OCI-M2 (cell line): ENCODE data around the gene PXN.
"Not testable (repeated sequence)": the region's sequence is repeated elsewhere in the genome, so short reads cannot be mapped to it uniquely, and the experiment has no call there.

Experiments
- DNase-seq: peaks from one replicate; lab custom pipeline; 2025; ENCODE audit not compliant: unreplicated experiment; lab: John Stamatoyannopoulos, UW

Gene PXN

DNA sequence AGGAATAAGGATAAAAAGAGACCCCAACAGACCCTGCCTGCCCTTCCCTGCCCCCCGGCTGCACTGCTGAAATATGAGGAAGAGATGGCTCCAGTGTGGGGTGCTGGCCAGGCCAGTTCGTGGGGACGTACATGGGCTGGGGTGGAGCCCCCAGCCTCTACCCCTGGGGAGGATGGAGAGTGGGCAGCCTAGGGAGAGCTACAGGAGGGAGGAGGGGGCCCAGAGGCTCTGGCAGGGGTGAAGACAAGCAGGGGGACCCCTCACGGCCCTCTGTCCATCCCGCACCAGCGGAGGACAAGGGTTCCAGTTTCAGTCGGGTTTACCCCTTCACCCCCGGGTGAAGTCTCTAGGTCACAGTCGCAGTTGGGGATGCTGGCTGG, 53.6 kb downstream of the PXN start:
- DNase-seq = no peak

DNA sequence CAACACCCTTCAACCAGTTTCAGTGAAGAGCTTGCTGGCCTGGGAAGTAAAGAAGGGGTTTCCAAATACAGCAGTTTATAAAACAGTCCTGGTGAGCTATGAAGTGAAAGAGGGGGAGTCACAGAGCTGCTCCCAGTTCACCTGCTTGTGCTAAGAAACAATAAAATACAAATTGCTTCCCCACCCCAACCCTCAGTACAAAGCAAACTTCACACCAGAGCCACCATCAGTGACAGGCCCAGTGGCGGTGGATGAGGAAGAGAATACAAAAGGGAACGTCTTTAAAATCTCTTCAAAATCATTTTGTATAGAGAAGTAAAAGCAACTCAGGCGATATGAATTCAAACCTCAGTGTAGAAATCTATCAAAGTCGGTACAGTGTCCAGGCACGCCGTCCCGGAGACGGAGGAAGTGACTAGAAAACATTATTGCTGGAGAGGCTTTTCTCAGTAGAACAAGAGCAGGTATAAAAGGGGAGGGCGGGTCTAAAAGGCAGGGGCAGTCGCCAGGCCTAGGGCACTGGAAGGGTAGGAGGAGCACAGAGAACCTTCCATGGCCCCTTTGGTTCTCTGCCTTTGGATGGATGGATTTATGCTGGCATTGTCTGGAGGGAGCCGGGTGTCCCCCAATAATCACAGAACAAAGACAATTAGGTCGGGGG, 54.2 kb downstream of the PXN start:
- no peak for DNase-seq

DNA sequence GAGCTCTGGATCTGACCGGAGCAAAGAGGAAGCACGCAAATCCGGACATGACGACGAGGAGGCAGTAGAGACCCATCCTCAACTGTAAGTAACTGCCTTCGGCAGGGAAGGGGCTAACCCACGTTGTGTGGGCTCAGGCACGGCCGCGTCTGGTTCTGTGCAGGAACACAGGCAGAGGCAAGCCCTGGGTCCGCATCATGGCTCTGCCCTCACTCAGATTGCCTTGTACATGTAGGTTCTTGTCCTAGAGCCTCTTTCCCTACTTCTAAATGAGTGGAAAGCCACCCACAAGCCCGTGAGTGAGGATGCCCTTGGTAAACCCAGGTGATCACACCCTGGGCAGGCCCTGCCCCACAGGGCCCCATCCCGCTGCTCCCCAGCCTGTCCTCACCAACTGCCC, 55.7 kb downstream of the PXN start:
- DNase-seq = no peak

DNA sequence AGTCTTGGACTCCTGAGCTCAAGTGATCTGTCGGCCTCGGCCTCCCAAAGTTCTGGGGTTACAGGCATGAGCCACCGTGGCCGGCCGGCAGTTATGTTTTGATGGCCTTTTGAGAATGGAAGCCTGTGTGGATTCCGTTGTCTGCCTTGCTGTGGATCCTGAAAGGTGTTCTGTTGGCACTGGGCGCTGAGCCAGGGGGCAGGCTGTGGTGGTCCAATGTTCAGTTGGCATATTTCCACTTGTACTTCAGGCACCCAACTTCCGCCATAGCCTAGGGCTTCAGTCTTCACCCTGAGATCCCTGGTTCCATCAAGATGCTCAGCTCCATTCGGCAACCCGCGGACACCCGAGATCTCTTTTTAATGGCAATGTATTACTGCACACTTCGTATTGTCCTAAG, 58.3 kb downstream of the PXN start:
- DNase-seq = no peak

DNA sequence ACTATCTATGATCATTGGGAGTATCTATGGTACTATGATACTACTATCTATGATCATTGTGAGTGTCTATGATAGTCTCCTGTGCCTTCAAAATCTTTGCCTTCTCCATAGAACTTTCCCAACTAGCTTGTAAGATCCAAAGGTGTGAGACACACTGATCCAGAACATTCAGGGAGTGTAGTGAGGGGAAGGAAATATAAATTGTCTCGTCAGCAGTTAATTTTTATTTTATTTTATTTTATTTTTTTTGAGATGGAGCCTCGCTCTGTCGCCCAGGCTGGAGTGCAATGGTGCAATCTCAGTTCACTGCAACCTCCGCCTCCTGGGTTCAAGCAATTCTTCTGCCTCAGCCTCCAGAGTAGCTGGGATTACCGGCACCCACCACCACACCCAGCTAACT, 58.7 kb downstream of the PXN start:
- not testable (repeated sequence) for DNase-seq

DNA sequence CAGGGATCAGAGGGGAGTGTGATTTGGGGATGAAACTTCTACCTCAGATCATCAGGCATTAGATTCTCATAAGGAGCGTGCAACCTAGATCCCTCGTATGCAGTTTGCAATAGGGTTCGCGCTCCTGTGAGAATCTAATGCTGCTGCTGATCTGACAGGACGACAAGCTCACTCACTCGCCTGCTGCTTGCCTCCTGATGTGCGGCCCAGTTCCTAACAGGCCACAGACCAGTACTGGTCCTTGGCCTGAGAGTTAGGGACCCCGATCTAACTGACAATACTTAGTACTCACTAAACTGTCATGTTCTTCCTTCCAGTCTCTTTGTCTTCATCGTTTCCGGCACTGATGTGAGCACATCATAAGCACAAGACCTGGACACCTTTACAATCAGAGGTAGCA, 59.3 kb downstream of the PXN start:
- DNase-seq = no peak

DNA sequence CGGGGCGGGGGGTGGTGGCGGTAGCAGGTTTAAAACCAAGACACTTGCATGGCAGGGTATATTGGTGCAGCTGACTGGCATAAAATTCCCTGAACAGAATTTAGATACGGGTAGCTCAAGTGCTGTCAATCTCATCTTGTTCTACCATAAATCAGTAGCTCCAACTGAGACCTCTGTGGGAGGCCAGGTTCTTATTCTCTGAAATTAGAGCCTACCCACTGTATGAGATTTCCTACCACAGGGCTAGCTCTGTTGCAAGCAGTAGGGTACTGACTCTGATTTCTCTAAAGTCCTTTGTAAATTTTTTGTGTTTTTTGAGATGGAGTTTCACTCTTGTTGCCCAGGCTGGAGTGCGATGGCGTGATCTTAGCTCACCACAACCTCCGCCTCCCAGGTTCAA, 61.4 kb downstream of the PXN start:
- DNase-seq = no peak

DNA sequence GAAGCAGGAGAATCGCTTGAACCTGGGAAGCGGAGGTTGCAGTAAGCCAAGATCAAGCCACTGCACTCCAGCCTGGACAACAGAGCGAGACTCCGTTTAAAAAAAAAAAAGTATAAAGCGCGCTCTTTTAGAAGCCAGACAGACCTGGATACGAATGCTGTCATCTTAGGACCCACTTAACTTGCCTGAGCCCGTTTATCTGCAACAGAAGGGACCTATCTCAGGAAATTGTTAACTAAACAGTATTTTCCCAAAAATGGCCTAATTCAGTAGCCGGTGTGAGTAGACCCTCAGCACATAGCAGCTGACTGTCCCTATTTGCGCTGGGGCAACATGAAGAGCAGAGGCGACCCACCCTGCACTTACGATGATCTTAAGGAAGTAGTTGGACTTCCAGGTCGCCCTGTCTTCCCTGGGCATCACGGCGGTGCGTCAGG, 65.1 kb downstream of the PXN start:
- no peak for DNase-seq

DNA sequence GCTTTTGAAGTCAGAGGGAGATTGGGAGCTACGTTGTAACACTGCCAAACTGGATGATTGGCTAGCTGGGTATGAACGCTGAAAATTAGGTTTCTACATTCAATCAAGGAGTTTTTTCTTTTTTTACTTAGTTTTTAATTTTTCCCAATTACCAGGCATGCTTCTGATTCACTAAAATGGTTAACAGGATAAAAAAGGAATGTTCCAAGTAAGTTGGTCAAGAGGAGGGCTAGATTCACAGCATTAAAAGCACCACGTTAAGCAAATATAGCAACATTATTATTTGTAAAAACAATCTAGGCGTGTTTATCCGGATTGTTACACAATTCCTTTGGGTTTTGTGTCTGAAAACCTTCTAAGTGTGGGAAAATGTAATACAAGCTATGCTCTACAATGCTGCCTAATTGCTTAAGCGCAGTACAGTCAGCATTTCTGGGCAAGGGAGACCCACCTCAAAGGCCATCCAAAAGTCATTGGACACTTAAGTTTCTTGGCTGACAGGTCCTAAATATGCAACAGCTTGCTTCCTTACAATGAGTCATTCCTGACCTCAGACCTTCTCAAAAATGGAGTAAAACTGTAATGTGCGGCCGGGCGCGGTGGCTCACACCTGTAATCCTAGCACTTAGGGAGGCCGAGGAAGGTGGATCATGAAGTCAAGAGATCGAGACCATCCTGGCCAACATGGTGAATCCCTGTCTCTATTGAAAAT, 65.8 kb downstream of the PXN start:
- DNase-seq = no peak

DNA sequence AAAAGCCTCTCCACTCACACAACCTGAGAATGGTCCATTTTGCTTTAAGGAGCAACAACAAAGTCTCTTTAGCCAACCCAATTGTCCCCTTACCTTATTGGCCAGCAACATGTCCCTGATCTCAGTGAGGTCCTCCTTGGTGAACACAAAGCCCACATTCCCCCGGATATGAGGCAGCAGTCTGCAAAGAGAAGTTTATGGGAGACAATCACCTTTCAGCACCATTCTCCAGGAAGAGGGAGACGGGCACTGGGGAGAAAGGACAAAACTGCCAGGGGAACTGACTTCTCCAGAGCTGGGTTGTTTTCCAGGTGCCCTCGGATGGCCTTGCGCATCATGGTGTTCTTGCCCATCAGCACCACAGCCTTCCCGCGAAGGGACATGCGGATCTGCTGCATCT, 66.5 kb downstream of the PXN start:
- no peak for DNase-seq

DNA sequence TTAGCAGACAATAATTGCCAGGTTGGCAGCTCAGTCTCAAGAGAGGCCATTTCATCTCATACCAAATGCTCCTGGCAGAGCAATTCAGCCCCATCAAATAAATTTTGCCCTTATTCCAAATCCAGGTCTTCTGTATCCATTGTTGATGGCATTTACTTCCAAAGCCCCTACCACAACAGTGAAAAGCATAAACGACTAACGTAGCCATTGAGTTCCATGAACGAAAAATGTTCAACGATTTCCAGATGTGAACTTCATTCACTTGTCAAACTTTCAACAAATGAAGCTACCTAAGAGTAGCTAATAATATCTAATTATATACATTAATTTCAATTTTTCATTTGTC, 68.0 kb downstream of the PXN start:
- no peak for DNase-seq

DNA sequence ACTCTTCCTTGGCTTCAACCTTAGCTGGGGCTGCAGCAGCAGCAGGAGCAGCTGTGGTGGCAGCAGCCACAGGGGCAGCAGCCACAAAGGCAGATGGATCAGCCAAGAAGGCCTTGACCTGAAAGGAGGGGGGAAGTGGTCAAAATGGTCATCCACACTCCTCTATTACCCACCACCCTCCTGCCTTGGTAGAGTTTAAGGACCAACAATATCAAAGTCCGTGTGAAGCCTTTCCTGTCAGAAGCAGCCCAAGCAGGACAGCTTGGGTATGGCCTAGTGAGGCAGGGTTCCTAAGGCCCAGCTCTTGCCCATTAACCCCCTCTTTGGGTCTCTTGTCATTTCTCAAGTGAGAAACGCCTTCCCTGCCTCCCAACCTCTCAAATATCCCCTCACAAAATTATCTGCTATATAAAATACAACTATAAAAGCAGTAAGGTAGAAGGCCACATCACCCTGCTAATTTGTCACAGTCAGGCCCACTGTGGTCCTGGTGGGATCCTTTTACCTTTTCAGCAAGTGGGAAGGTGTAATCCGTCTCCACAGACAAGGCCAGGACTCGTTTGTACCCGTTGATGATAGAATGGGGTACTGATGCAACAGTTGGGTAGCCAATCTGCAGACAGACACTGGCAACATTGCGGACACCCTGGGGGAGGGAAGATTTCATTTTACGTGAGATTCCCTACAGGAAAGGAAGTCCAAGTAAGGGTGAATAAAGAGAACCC, 68.6 kb downstream of the PXN start:
- DNase-seq = not testable (repeated sequence)

DNA sequence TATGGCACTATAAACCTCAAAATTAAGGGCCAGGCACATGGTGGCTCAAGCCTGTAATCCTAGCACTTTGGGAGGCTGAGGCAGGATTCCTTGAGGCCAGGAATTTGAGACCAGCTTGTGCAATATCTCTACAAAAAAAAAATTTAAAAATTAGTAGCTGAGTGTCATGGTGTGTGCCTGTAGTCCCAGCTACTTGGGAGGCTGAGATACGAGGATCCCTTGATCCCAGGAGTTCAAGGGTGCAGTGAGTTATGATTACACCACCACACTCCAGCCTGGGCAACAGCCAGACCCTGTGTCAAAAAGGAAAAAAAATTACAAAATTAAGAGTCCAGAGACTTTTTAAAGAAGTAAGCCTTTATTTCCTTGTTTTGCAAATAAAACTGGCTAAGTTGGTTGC, 69.2 kb downstream of the PXN start:
- no peak for DNase-seq

DNA sequence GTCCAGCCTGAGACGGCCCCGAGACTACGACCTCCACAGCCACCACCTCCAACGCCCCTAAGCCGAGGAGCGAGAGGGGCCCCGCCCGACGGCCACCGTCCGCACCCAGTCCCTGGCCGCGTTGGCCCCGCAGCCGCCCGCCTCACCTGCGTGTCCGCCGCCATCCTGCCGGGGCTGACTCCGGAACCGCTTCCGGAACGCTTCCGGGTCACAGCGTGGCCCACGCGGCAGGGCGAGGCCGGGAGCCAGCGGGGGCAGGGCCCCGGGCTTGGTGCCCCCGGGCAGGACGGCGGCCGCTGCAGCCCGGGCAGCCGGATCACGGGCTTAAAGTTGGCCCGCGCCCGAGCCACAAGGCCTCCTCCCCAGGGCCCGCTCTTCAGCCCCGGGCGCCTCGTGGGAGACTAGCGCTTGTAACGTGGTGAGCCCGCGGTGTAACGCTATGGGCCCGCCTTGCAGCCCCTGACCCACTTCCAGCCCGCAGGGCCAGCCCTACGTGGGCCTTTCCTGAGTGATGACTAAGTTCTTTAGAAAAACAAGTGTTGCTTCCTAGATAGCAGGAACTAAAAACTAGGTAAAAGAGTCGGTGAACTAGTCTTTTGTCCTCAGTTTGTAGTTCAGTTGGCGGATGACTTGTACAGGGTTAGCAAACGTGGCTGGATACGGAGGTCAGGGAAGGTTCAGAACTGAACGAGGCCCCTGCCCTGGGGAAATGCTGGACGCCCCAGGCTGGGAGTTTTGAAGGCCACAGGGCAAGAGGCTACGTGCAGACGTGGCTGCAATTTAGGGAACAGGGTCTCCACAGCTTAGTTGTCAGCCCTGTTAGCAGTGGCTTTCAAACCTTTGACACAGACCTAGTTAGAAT, 70.8 kb downstream of the PXN start, which contains the start of gene GCN1:
TSS of gene GCN1 (minus strand) at position 182 of the 862 bp plus-strand sequence. CDS start at position 164, 18 bp downstream.
- peak; percentile 40 for DNase-seq

DNA sequence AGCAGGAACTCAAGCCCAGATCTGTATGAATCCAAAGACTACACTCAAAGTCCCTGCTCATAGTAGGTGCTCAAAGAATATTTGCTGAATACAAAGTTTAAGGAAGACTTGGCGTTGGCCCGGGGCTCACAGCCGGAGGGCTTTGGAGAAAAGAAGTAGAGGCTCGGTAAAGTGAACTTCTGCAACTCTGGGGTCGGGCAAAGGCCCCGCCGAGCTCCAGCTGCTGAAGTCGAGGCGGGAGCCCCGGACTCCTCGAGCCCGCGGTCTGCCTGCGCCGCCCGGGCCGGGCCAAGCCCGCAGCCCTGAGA, 71.3 kb downstream of the PXN start:
- no peak for DNase-seq

DNA sequence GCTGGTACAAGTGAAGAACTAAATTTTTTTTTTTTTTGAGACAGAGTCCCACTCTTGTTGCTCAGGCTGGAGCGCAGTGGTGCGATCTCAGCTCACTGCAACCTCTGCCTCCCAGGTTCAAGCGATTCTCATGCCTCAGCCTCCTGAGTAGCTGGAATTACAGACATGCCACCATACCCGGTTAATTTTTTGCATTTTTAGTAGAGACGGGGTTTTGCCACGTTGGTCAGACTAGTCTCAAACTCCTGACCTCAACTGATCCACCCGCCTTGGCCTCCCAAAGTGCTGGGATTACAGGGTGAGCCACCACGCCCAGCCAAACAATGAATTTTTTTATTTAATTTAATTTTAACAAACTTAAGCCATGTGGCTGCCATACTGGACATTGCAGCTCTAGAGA, 72.2 kb downstream of the PXN start:
- not testable (repeated sequence) for DNase-seq

DNA sequence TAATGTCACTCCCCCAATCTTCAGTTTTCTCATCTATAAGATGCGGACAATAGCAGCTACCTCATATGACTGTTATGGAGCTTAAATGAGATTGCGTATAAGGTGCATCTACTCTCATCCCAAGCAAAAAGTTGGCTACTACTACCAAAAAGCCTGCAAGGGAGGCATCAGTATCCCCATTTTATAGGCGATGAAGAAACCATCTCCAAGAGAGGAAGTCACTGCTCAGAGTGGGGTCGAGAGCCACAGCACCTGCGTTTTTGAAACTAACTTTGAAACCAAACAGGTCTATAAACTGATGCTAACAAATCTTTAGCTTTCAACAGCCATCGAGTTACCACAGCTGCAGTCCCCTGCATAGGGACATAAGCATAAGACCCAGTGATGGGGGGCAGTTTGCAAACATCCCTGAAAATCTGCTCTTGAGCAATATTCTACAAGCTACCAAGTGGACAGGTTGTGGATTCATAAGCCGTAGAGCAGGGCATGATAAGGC, 74.5 kb downstream of the PXN start:
- DNase-seq = no peak

DNA sequence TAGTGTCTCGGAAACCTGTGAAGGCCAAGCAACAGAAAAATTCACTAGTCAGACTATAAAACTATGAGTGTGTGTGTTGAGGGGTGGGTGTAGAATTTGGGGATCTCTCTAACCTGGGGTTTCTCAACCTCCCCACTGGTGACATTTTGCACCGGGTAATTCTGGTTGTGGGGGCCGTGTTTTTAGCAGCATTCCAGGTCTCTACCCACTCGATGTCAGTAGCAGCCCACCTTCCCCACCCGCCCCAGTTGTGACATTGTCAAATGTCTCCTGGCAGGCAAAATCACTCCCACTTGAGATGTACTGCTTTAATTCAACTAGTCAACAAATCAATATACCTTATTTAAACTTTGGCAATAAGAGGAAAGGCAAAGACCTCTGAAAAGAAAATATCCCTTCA, 75.1 kb downstream of the PXN start:
- DNase-seq = no peak

DNA sequence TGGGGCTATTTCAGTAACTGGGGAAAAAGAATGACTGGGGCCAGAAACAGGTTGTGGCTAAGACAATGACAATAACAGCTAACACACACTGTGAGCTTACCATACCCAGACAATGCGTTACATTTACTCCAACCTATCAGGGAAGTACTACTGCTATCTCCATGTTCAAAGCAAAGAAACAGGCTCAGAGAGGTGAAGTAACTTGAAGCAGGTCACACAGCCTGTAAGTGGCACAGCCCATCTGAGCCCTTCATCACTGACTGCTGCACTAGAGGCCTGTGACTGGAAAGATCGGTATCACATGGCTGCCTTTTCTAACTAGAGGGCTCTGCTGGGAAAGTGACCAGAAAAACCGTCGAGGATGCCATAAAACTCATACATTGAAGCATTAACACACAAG, 78.9 kb downstream of the PXN start:
- no peak for DNase-seq

DNA sequence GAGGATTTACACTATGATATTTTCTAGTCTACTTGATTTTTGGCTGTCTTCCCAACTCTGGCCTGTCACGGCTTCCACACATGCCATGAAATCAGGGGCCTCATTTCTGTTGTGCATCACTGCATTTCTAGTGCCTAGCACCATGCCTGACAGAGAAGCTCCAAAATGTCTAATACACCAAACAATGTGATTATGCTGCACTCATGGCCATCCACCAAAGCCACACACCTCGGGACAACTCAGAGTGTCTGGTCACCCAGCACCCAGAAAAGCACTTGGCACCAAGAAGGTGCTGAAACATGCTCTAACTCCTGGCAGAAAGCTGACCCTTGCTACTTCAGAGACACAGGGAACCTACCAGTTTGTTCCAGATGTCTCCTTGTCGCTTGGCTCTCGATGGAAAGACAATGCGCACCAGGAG, 82.3 kb downstream of the PXN start:
- no peak for DNase-seq

DNA sequence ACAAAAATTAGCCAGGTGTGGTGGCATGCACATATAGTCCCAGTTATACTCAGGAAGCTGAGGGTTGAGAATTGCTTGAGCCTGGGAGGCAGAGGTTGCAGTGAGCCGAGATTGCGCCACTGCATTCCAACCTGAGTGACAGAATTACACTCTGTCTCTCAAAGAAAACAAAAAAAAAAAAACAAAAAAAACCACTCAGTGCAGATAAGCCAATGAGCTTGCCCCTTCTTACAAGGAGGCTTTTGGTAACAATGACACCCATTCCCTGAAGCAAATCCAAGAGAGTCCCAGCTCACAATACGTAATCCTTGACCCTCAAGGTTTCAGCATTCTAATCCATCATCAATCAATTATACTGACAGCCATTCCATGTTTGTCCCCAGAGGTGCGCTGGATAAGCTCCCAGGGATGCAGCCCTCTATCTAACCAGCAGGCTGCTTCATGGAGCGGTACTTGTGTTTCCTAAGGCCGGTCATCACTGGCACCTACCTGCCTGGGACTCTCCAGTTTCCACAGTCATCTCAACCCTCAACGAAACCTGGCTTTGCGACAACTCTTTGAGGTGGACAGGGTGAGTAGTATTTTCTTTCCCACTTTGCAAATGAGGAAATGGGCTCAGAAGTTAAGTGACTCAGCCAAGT, 83.4 kb downstream of the PXN start:
- no peak for DNase-seq
